ENCODE data around the gene NPAS2. TPM values are rescaled to one million over a fixed set of nuclear protein-coding genes. Genes with fewer than 3 reads are reported as not detected.

Gene NPAS2
- total RNA-seq, 2 donors from 2014 or later: 24.2 to 45.8 TPM

- Histone ChIP-seq H3K27ac (peak overlapping the region in 1 of 2 donors; percentile 2), H3K27me3 (replicated peaks; ENCODE audit: insufficient read depth) (no peaks in the 10 kb centered on the region), H3K9me3 (no peaks in the 10 kb centered on the region), H3K4me3 (no peak overlapping the region), H3K36me3 (no peaks in the 10 kb centered on the region), H3K4me1 (replicated peaks) (no peaks in the 10 kb centered on the region)
- intact Hi-C loops (cut with DNase I): no loop called here
- 18% methylated on average over 6 of the region's 6 CpGs for WGBS
- no peak for DNase-seq (ENCODE audit: low spot score)
- TF ChIP-seq POLR2AphosphoS5 (IDR thresholded peaks at IDR 0.05) (peak; percentile 53), CTCF (IDR thresholded peaks at IDR 0.05) (peak in 2 of 4 experiments; percentile 7 to 22), POLR2A (IDR thresholded peaks at IDR 0.05) (no peak)
These were observed 83.0 kb downstream of the NPAS2 start for GRCh38 chr2:100902817-100903405.

- no peak for DNase-seq (ENCODE audit: low spot score)
- Histone ChIP-seq H3K36me3 (no peaks in the 10 kb centered on the region), H3K27ac (peak overlapping the region in 1 of 2 donors; percentile 2), H3K4me3 (no peak overlapping the region), H3K9me3 (no peaks in the 10 kb centered on the region), H3K4me1 (replicated peaks) (no peaks in the 10 kb centered on the region), H3K27me3 (replicated peaks; ENCODE audit: insufficient read depth) (no peaks in the 10 kb centered on the region)
- WGBS: 86% methylated on average over 17 of the region's 17 CpGs
- no peak for TF ChIP-seq POLR2A (IDR thresholded peaks at IDR 0.05)
- TF ChIP-seq POLR2AphosphoS5 (IDR thresholded peaks at IDR 0.05): no peak
- no peak for TF ChIP-seq CTCF (IDR thresholded peaks at IDR 0.05)
- intact Hi-C loops (cut with DNase I): no loop called here
These were observed 83.8 kb downstream of the NPAS2 start for GRCh38 chr2:100903534-100904258.

GRCh38 chr2:100905132-100905805 is 85.3 kb downstream of the NPAS2 start:
- Histone ChIP-seq H3K36me3 (no peaks in the 10 kb centered on the region), H3K4me1 (replicated peaks) (no peaks in the 10 kb centered on the region), H3K27me3 (replicated peaks; ENCODE audit: insufficient read depth) (no peaks in the 10 kb centered on the region), H3K4me3 (no peak overlapping the region), H3K9me3 (no peaks in the 10 kb centered on the region), H3K27ac (no peak overlapping the region)
- no peak for TF ChIP-seq POLR2AphosphoS5 (IDR thresholded peaks at IDR 0.05)
- TF ChIP-seq POLR2A (IDR thresholded peaks at IDR 0.05): no peak
- TF ChIP-seq CTCF (IDR thresholded peaks at IDR 0.05): no peak
- no peak for DNase-seq (ENCODE audit: low spot score)
- 88% methylated on average over 9 of the region's 9 CpGs for WGBS
- intact Hi-C loops (cut with DNase I): no loop called here

GRCh38 chr2:100906131-100906530 is 86.2 kb downstream of the NPAS2 start:
- no peak for DNase-seq (ENCODE audit: low spot score)
- no peaks in the 10 kb centered on the region for H3K36me3 ChIP-seq
- intact Hi-C loops (cut with DNase I): no loop called here
- H3K9me3 ChIP-seq: no peaks in the 10 kb centered on the region
- no peaks in the 10 kb centered on the region for H3K4me1 ChIP-seq (replicated peaks)
- H3K27me3 ChIP-seq (replicated peaks; ENCODE audit: insufficient read depth): no peaks in the 10 kb centered on the region
- H3K27ac ChIP-seq: no peak overlapping the region
- no peak overlapping the region for H3K4me3 ChIP-seq
- TF ChIP-seq POLR2A (IDR thresholded peaks at IDR 0.05) (no peak), CTCF (IDR thresholded peaks at IDR 0.05) (no peak), POLR2AphosphoS5 (IDR thresholded peaks at IDR 0.05) (no peak)
- 100% methylated on average over 1 of the region's 1 CpG for whole genome bisulfite sequencing
